ENCODE results near the gene SP140. TPM values are rescaled to one million over a fixed set of nuclear protein-coding genes. Genes with fewer than 3 reads are reported as not detected.
"Not testable (repeated sequence)": the region's sequence is repeated elsewhere in the genome, so short reads cannot be mapped to it uniquely, and the experiment has no call there.

The SP140 gene
- total RNA-seq, 2 donors from 2014 or later: 60.8 to 91.7 TPM

DNA sequence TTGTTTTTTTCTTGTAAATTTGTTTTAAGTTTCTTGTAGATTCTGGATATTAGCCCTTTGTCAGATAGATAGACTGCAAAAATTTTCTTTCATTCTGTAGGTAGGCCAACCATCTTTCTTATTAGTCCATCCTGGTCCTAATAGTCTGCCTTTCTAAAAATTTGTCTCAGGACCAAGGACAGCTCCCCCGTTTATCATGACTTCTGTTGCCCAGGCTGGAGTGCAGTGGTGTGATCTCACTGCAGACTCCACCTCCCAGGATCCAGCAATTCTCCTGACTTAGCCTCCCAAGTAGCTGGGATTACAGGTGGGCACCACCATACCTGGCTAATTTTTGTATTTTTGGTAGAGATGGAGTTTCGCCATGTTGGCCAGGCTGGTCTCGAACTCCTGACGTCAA, 63.8 kb downstream of the SP140 start:
- Mint-ChIP-seq H3K36me3 (ENCODE audit: low read depth) (peaks cover 95% of the 10 kb centered on the region), H3K4me1 (peaks cover 26% of the 10 kb centered on the region)
- H3K9me3 Mint-ChIP-seq; H3K27ac Mint-ChIP-seq; H3K27me3 Mint-ChIP-seq; H3K4me3 Mint-ChIP-seq; ATAC-seq (replicated peaks): not testable (repeated sequence)

DNA sequence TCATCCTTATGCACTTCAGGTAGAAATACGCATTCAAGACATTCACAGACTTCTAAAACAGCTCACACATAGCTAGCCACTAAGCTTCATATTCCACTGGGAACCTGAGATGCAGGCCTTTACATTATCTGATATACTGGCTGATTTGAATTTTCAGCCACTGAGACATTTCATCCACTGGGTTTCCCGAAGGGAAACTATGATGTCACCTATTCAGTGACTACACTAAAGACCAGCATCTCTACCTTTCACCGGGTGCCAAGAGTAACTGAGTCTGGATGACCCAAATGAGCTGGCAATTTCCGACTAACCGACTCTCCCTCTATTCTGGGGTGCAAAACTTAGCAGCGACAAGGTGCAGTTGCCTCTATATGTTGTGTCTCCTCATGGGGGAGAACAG, 69.7 kb downstream of the SP140 start:
- Mint-ChIP-seq H3K4me1 (peaks cover 12% of the 10 kb centered on the region), H3K9me3 (no peaks in the 10 kb centered on the region), H3K27me3 (no peaks in the 10 kb centered on the region), H3K36me3 (ENCODE audit: low read depth) (peaks cover 100% of the 10 kb centered on the region), H3K27ac (no peak overlapping the region), H3K4me3 (no peak overlapping the region)
- no peak for ATAC-seq (replicated peaks)

DNA sequence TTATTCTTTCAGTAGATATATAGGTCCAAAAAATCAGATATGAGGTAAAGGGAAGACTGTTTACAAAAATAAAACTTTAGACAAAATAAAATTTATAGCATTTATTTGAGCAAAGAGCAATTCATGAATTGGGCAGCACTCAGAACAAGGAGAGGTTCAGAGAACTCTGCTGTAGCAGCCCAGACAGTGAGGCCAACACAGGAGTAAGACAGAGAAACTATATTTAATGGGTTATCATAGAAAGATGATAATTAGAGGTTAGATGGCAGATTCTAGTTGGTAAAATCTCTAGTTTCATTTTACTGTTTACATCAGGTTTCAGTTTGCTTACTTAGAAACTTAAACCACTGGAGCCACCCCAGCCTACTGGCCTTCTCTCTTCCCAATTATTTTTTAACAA, 71.4 kb downstream of the SP140 start:
- no peak for ATAC-seq (replicated peaks)
- H3K4me3 Mint-ChIP-seq: no peak overlapping the region
- H3K27ac Mint-ChIP-seq: no peak overlapping the region
- peaks cover 4% of the 10 kb centered on the region for H3K9me3 Mint-ChIP-seq
- H3K27me3 Mint-ChIP-seq: no peaks in the 10 kb centered on the region
- H3K36me3 Mint-ChIP-seq (ENCODE audit: low read depth): peaks cover 100% of the 10 kb centered on the region
- peaks cover 12% of the 10 kb centered on the region for H3K4me1 Mint-ChIP-seq

DNA sequence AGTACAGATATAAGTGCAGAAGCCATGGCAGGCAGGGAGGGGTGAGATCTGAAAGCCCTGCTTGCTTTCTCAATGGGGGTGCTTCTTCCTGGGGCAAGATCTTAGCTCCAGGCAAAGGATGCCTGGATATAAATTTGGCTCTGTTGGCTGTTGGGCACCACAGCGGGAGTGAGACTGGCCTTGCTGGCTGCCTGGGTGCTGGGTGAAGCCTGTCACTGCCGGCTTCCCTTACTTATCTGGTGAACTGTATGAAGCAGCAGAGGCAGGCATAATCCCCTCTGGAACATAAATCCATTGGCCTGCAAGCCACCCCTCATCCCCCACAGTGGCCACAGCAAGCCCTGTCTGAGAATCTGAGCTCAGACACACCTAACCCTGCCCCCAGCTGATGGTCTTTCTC, 74.1 kb downstream of the SP140 start:
- Mint-ChIP-seq H3K9me3 (peaks cover 11% of the 10 kb centered on the region), H3K4me1 (peaks cover 7% of the 10 kb centered on the region), H3K36me3 (ENCODE audit: low read depth) (peaks cover 82% of the 10 kb centered on the region), H3K27me3 (no peaks in the 10 kb centered on the region), H3K27ac (no peak overlapping the region), H3K4me3 (no peak overlapping the region)
- no peak for ATAC-seq (replicated peaks)

DNA sequence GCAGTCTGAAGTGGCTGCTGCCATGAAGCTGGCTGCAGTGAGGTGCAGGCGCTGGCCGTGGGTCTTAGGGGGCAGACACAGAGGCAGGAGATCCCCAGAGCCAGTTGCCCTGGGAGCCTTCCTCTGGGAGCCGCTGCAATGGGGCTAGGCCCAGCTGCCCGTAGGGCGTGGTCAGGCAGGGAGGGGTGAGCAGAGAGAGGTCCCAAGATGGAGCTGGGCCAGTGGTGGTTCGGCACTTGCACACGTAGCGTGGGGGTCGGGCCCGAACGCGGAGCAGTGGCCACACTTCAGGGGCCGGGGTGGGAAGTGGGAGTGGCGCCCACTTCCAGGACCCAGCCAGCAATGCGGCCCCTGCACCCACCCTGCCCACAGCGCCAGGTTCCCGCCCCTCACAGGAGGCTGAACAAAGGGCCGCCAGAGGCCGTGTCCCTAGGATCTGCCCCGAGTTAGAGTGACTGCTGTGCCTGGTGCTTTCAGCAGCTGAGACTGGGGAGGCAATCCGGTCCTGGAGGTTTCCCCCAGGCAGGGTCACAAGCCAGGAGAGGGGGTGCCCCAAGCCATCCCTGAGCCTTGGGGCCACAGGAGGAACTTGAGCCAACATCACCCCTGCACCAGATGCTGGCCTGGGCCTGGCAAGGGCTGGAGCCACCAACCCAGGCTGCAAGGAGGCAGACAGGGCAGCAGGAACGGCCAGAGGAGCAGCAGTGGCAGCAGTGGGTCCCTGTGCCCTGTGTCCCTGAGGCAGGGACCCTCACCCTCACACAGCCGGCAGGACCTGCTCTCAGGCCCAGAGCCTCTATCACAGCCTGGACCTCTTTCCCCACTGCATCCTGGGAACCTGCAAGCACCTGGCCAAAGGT, 80.1 kb downstream of the SP140 start:
- ATAC-seq (replicated peaks): no peak
- Mint-ChIP-seq H3K27ac (no peak overlapping the region), H3K9me3 (peaks cover 11% of the 10 kb centered on the region), H3K27me3 (no peaks in the 10 kb centered on the region), H3K36me3 (ENCODE audit: low read depth) (peaks cover 43% of the 10 kb centered on the region), H3K4me1 (peaks cover 7% of the 10 kb centered on the region), H3K4me3 (no peak overlapping the region)

DNA sequence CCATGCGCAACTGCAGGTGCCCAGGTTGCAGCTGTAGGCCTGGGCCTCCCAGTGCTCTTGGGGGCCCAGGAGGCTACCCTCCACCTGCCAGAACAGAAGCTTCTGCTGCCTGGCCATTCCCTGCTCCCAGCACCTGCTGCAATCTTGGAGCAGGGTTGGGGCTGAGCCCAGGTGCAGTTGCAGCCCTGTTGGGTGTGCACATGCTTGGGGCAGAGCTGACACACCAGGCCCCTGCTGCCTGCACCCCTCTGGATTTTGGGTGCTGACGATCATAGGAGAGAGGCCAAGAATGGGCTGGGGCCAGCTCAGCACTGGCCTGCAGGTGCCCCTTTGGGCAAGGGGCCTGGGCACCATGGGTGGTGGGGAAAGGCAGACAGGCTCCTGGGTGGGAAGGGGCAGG, 80.9 kb downstream of the SP140 start:
- ATAC-seq (replicated peaks): no peak
- peaks cover 7% of the 10 kb centered on the region for H3K4me1 Mint-ChIP-seq
- H3K36me3 Mint-ChIP-seq (ENCODE audit: low read depth): peaks cover 36% of the 10 kb centered on the region
- peak overlapping the region; percentile 70 for H3K27ac Mint-ChIP-seq
- H3K27me3 Mint-ChIP-seq: no peaks in the 10 kb centered on the region
- H3K4me3 Mint-ChIP-seq: no peak overlapping the region
- peaks cover 11% of the 10 kb centered on the region for H3K9me3 Mint-ChIP-seq

DNA sequence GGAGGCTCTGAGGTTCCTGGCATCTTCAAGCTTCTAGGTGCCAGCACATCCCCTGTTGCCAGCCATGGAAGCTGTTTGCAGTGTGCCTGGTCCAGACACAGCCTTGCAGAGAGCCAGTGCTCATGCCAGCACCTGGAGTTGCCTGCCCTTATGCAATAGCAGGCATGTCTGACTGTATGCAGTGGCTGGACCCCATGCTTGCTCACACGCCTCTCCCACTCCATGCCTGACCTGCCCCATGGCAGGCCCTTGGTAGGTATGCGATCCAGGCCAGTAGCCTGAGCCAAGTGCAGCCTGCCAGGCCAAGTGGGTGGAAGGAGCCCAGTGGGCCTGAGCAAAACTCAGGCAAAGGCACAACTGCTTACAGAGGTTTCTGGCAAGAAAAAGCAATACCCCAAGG, 81.9 kb downstream of the SP140 start:
- peaks cover 43% of the 10 kb centered on the region for H3K36me3 Mint-ChIP-seq (ENCODE audit: low read depth)
- H3K4me3 Mint-ChIP-seq: no peak overlapping the region
- no peak overlapping the region for H3K27ac Mint-ChIP-seq
- H3K27me3 Mint-ChIP-seq: no peaks in the 10 kb centered on the region
- ATAC-seq (replicated peaks): no peak
- peaks cover 8% of the 10 kb centered on the region for H3K9me3 Mint-ChIP-seq
- H3K4me1 Mint-ChIP-seq: peaks cover 7% of the 10 kb centered on the region

DNA sequence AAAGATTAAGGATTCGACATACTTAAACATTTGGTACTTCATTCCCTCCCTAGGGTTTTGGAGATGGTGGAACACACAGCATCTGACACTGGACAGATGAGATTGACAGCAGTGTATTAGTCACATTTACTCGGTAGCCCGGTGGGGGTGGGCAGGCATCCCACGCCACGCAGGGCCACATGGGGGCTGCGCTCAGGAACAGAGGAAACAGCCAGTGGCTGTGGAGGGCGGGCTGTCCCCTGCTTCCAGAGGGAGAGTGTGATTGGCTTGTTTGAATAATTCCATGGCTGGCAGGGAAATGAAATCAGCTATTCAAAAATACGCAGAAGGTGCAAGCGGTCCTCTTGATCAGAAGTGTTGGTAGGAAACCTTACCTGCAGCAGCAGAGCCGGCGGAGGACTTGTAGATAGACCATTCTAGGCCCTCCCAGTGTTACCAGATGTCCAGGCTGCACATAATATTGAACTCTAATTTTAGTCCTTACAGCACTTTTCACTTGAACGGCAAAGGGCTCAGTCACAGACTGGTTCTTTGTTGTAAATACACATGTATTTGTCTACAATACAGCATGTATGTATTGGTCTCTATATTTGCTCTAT, 83.0 kb downstream of the SP140 start:
- H3K27me3 Mint-ChIP-seq: no peaks in the 10 kb centered on the region
- H3K4me1 Mint-ChIP-seq: no peaks in the 10 kb centered on the region
- no peak for ATAC-seq (replicated peaks)
- H3K36me3 Mint-ChIP-seq (ENCODE audit: low read depth): peaks cover 45% of the 10 kb centered on the region
- no peak overlapping the region for H3K4me3 Mint-ChIP-seq
- no peaks in the 10 kb centered on the region for H3K9me3 Mint-ChIP-seq
- H3K27ac Mint-ChIP-seq: no peak overlapping the region

DNA sequence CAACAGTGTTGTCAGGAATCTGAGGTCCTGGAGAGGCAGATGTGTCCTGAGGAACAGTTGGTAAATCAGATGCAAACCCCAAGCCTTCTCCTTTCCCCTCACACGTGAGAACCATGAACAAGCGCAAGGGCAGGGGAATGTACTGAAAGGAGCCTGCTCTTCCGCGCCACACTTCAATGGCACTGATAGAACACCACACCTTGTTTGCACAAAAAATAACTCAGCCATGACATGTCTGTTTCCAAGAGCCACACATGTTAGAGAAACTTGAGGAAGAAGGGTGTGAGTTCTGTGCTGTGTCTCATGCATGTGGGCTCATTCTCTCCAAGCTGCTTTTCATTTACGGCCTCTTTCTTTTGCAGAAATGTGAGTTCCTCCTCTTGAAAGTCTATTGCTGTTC, 85.3 kb downstream of the SP140 start:
- H3K9me3 Mint-ChIP-seq; H3K27ac Mint-ChIP-seq; H3K4me3 Mint-ChIP-seq; ATAC-seq (replicated peaks); H3K27me3 Mint-ChIP-seq; H3K4me1 Mint-ChIP-seq: not testable (repeated sequence)
- H3K36me3 Mint-ChIP-seq (ENCODE audit: low read depth): peaks cover 53% of the 10 kb centered on the region

DNA sequence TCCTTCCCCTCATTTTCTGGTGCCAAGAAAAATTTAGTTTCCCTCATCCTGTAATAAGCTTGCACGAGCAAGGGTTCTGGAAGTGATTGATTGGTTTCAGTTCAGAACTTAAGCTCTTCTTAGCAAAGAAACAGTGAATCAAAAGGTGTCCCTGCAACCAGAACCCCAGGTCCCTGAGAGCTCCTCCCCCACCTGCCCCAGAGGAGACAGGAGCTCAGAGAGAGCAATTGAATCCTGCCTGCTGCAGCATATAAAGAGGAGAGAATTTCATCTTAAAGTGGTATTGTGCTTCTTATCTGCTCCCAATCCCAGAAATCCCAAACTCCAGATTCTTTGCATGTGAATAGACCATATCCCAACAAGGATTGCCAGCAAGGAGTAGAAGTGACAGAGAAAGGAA, 86.1 kb downstream of the SP140 start:
- not testable (repeated sequence) for H3K4me3 Mint-ChIP-seq; H3K27ac Mint-ChIP-seq; H3K4me1 Mint-ChIP-seq; H3K27me3 Mint-ChIP-seq; ATAC-seq (replicated peaks); H3K9me3 Mint-ChIP-seq
- peaks cover 57% of the 10 kb centered on the region for H3K36me3 Mint-ChIP-seq (ENCODE audit: low read depth)

DNA sequence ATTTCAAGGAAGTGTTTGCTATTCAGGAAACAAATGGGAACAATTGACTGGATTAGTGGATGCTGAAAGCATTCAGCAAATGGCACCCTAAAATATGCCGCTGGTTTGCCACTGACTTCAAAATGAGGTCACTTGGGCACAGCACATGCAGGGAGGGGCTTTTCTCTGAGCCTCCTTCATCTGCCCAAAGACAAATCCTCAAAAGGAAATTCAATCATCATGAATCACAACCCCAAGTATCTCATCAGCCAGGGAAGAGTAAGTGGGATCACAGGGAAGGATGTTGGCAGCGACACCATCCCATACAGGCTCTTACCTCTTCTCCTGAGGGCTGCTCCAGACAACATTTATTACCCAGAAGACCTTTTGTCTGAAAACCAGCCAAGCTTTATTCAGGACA, 87.1 kb downstream of the SP140 start:
- Mint-ChIP-seq H3K4me1 (peaks cover 7% of the 10 kb centered on the region), H3K9me3 (peaks cover 6% of the 10 kb centered on the region), H3K27ac (no peak overlapping the region), H3K27me3 (no peaks in the 10 kb centered on the region), H3K36me3 (ENCODE audit: low read depth) (peaks cover 57% of the 10 kb centered on the region), H3K4me3 (no peak overlapping the region)
- no peak for ATAC-seq (replicated peaks)

DNA sequence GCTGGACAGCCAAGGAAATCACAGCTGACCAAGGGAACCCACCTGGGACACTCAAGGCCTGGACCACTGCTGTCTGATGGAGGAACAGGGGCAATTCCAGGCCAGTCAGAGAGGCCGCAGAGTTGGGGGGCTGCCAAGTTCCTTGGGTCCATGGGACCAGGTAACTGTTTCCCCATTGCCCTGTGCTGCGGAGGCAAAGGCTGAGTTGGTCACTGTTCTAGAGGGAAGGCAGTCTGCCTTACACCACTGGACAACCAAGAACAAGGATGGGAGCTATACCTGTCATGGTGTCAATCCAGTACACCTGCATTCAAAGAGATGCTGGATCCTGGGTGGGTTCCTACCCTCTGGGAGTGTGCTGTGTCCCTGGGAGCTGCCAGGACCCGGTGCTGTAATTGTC, 91.8 kb downstream of the SP140 start:
- no peaks in the 10 kb centered on the region for H3K27me3 Mint-ChIP-seq
- H3K4me1 Mint-ChIP-seq: peaks cover 33% of the 10 kb centered on the region
- peaks cover 10% of the 10 kb centered on the region for H3K9me3 Mint-ChIP-seq
- peak overlapping the region; percentile 82 for H3K27ac Mint-ChIP-seq
- H3K4me3 Mint-ChIP-seq: peak overlapping the region; percentile 63
- no peak for ATAC-seq (replicated peaks)
- peaks cover 31% of the 10 kb centered on the region for H3K36me3 Mint-ChIP-seq (ENCODE audit: low read depth)

DNA sequence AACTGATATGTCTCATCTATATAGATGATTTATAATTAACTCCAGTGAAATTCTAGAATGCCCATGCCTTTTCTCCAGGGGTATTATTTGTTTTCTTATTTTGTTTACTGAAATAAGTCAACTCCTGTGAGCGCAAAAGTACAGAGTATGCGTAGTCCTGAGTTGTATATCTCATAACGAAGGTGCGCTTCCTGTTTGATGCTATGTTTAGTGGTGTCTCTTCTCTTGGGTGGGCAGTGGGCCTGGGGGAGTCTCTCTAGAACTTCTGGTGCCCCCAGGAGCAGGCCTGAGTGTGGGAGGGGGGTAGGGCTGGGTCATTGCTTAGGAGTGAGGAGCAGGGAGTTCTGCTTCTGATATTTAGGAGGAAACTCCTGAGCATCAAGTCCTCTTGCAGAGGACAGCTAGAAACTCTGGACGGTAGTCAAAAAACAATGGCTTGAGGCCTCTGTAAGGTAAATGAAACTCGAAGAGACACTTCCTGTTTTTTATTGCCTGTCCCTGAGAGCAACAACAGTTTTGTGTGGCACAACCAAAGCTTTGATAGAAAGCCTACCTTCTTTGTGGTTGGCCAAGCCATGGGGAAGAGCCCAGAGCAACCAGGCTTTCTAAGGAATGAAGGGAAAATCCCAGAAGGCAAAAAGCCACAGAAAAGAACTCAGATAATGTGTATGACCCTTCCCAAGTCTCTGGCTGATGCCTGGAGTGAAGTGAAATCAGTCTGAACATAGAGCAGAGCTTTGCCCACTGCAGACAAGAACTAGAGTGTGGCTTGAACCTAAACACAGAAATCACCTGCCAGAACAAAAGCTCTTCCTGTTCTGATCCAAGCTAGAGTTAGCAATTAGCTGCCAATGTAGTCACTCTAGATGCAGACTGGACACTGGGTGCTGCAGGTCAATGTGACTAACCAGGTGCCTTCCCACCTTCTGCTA, 92.9 kb downstream of the SP140 start:
- peak overlapping the region; percentile 82 for H3K27ac Mint-ChIP-seq
- ATAC-seq (replicated peaks): peak; percentile 25
- peaks cover 20% of the 10 kb centered on the region for H3K36me3 Mint-ChIP-seq (ENCODE audit: low read depth)
- H3K4me1 Mint-ChIP-seq: peaks cover 33% of the 10 kb centered on the region
- peak overlapping the region; percentile 63 for H3K4me3 Mint-ChIP-seq
- H3K9me3 Mint-ChIP-seq: peaks cover 10% of the 10 kb centered on the region
- no peaks in the 10 kb centered on the region for H3K27me3 Mint-ChIP-seq

DNA sequence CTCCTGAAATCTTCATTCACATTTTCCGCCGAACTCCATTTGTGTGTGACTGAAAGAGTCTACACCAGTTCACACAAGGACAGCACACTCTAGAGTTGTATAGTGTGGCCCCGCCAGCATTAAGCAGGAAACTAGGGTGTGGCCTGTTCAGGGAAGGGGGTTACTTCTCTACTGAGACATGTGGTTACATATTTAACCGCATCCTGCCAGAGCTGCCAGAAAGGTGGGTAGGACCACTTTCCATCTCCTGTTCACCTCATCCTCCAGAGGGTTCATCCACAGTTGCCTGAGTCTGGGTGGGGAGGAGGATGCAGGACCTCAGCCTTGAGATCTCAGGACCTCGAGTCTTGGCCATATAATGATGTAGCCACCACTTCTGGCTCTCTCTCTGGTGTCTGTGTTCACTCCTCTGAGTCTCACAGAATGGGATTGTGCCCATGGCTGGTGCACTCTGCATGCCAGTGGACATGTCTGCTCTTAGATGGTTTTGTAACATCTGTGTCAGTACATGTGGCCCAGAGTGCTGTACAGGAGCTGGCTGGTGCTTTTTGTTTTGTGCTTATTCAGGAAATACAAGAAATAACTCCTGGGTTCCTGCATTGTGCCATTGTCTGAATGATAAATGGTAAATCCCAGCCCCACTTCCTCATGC, 93.8 kb downstream of the SP140 start:
- peak; percentile 93 for ATAC-seq (replicated peaks)
- peak overlapping the region; percentile 82 for H3K27ac Mint-ChIP-seq
- H3K27me3 Mint-ChIP-seq: no peaks in the 10 kb centered on the region
- H3K36me3 Mint-ChIP-seq (ENCODE audit: low read depth): peaks cover 11% of the 10 kb centered on the region
- H3K4me3 Mint-ChIP-seq: peak overlapping the region; percentile 63
- H3K4me1 Mint-ChIP-seq: peaks cover 33% of the 10 kb centered on the region
- peaks cover 7% of the 10 kb centered on the region for H3K9me3 Mint-ChIP-seq
